ENCODE data around the gene SCGN.

SCGN gene

DNA sequence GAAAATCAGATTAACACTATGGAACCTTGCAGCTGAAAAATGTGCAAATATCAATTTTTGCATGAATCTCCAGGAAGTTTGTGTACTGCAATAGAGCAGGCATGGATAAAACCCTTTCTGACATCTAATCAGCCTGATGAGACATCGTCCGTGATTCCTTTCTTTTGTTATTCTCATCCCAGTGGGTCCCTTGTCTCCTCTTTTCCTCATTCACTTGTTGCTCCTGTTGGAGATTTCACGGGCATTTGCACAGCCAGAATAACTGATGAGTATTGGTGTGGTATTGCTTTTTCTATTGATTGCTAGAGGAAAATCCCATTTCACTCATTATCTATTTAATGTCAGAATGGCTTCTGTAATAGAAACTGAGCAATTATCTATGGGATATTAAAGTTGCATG is 39.9 kb downstream of the SCGN start:
- no peak for DNase-seq

DNA sequence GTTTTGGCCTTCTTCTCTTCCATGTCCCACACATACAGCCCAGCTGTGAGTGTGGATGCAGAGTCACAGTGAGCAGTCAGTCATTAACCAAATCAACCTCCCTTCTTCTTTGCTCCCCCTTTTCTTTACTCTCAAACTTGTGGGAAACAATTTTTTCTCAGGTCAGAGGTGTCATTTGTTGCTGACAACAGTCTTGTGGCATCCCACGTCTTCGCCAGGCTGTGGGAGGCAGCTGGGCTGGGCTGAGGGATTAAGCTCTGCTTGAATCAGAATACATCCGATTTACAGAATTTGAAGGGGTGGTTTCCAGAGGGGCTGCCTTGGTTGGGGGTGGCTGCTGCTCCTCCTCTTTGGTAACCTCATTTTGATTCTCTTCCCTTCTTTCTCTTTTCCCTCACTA is 40.5 kb downstream of the SCGN start:
- DNase-seq = no peak

DNA sequence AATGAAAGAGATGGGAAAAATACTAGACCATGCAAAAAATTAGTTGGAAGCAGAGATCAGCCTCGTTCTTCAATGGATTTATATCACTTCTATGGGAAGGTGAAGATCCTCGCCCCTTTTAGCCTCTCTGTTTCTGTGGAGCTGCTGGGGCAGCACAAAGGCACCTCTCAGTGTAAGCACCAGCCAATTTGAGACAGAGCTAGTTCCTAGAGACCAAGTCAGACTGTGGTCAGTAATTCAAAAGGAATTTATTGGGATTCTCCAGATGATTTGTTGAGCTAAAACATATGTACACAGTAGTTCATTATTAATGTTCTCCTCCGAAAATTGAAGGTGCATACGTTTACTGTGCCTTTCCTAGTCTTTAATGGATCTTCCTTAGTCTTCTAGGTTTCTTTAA is 42.4 kb downstream of the SCGN start:
- no peak for DNase-seq

DNA sequence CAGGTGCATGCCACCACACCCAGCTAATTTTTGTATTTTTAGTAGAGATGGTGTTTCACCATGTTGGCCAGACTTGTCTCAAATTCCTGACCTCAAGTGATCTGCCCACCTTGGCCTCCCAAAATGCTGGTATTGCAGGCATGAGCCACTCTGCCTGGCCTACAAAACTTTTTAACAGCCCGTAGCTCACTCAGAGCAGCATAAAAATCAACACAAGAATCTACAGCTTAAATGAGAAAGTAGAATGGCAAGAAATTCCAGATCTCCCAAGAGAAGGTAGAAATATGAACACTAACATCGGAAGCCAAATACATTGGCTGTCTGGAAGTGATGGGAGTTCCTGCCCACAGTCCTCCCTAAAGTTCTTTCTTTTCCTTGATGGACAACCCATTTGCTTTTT is 43.7 kb downstream of the SCGN start:
- DNase-seq = no peak

DNA sequence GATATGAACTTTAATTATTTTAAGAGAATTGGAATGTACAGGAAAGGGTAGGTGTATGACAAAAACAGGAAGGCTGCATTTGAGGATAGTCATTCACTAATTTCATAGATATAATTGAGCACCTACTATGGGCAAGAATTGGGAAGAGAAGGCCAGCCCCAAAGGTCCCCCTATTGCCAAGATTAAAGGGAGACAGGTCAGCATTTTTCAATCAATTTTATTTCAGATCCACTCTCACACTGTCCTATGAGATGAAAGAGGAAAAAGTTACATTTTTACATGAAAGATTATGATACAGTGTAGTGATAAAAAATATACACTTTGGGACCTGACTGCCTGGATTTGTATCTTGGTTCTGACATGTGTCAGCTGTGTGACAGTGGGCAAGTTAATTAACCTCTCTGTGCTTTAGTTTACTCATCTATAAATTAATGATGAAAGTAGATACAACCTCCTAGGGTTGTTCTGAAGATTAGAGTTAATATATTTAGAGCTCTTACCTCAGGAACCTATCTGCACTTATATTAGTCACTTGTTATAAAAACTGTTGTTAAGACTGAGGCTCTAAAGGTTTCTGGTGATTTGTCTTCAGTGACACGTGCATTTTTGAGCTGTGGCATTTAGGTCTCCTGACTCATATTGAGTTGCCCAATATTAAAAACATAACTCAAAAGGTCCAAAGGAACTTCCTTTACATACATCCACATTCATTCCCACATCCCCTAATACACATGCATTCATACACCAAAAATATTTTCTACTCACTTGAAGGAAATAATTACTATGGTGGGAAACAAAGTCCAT is 45.7 kb downstream of the SCGN start:
- no peak for DNase-seq

DNA sequence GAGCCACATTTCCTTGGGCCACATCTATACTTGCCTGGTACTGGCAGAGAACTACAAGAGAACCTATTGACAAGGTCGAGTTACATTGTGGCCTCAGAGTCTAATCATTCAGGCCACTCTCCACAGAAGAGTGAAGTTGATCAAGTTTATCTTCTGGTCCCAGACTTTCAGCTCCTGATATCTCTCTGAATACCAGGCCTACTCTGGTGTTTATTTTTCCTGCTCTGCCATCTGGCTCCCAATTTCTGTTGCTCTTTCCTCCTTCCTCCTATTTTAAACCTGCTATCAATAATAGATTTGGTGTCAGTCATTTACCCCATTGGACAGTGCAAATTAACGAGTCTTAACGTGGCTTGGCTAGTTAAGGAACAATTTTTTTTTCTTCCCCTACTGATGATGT is 46.6 kb downstream of the SCGN start:
- DNase-seq = no peak

DNA sequence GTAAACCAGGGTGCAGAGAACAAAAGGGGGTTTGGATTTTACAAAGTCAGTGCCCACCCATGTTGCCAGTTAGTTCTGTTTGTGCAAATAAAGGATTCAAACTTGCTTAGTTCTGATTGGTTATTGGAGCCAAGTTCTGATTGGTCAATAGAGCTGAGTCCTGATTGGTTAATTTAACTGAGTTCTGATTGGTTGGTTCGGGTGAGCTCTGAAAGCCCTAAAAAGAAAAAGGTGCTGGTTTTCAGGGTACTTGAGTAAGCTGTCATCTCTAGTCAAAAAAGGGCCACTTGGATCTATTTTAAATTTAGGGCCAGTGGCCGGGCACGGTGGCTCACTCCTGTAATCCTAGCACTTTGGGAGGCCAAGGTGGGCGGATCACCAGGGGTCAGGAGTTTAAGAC is 47.6 kb downstream of the SCGN start:
- no peak for DNase-seq

DNA sequence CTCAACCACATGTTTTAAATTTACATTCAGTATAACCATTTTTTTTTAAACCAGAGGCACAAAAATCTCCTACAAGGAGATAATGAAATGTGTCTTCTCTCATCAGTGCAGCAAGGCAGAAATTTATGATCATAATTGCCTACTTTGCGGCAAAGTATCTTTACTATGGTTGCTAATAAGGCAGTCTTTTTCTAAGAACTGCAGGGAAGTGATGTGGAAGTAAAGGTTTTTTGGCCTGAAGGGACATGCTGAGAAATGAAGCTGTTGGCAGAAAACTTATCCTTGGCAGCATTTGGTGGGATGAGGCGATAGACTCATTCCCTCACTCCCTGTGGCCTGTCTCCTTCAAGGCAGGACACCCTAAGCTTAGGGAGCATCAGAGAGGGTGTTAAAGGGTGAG is 48.7 kb downstream of the SCGN start:
- DNase-seq = no peak

DNA sequence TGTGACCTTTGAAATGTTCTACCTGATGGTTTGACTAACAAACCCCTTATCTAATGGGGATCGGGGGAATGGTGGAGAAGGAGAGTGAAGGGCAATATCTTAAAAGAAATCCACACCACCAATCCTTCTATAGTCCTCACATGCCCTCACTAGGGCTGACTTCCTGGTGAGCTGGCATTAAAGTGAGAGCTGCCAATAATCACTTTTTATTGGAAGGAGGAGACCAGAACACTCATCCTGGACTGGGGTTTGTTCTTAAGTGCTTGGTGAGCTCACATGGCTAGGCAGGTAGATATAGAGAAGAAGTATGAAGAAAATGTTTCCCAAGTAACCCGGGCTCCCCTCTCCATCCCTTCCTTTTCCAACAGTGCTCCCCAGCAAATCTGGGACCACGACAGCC is 49.8 kb downstream of the SCGN start:
- no peak for DNase-seq

DNA sequence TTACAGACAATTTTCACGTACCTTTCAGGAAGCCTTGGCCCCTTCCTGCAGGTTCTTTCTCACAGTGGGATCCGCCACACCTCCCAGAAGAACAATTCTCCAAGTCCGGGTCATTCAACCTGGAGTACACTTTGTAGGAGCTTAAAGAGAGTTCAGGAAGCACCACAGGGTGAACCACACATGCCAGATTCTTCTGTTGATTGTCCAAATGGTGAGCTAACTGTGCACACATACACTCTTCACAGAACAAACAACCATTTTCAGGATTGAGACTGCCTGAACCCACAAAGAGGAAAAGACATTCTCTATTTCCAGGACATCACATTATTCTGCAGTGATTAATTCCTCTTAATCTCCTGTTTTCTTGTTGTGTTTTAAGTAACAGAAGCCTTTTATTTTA is 51.0 kb downstream of the SCGN start:
- no peak for DNase-seq

DNA sequence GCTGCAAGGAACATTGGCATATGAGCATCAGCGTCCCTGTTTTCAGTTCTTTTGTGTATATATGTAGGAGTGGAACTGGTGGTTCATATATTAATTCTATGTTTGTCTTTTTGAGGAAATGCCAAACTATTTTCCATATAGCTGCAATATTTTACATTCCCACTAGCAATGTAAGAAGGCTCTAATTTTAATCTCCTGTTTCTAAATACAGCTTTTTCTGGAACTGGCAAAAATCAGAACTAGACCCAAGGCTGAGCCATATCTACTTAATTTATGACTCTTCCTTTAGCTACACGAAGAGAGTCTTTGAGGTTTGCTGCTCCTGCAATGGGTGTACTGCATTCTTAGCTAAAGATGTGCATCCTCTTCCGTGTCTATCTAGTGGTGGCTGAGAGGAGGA is 52.0 kb downstream of the SCGN start:
- DNase-seq = no peak

DNA sequence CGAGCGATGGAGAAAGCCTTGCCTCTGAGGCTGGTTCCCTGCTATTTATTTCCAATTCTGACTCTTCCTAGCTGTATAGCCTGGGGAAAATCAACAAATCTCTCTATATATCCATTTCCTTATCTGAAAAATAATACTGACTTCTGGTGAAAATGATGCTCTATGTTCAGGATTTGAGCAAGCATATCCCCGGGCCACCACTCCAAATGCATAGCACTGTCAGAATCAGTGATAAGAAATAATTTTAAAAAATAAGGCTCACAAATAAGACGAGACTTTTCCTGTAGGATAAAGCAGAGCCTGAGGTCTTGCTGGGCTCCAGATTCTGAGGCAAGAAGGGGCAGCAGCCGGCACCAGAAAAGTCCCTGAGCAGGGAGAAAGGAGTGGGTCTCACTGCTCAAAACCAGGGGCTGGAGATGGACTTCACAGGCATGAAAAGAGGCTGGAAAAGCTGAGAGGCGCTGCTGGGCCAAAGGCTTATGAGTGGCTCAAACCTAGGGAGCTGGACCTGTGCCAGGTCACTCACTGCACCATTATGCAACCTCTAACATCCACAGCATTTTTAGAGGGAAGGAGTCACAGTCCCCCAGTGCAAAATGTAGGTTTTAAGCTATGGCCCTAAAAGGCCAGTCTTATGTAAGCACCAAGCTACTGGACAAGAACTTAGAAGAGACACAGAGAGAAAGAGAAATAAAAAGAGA is 54.4 kb downstream of the SCGN start:
- no peak for DNase-seq

DNA sequence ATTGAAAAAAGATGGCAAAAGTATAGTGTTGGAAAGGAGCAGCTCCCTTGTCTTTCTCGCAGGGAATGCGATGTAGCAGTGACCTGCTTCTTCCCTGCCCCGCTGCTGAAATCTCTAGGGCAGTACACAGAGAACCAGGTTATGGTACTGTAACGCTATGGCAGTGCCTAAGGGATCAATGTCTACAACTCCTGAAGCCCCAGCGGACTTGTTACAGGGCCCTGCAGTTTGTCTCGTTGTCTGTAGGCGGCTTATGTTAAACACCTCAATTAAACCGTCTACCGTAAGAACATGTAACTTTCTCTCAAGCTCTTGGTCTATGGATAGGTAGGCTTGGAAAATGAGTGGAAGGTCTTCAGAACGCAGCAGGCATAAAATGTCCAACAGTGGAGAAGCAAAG is 57.7 kb downstream of the SCGN start:
- no peak for DNase-seq

DNA sequence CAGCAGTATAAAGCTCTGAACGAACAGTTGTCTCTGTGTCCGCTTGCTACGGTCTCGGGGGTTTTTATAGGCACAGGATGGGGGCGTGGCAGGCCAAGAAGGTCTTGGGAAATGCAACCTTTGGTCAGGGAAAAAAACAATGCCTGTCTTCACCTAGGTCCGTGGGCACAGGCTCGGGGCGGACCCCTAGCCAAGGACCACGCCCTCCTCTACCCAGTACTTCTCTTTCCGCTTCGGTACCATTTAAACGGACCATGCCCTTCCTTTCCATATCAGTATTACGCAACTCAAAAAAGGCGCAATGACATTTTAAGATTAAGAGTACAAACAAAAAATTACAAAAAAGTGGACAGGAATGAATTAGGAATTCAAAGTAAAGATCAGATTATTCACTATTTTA is 58.3 kb downstream of the SCGN start:
- DNase-seq = no peak

DNA sequence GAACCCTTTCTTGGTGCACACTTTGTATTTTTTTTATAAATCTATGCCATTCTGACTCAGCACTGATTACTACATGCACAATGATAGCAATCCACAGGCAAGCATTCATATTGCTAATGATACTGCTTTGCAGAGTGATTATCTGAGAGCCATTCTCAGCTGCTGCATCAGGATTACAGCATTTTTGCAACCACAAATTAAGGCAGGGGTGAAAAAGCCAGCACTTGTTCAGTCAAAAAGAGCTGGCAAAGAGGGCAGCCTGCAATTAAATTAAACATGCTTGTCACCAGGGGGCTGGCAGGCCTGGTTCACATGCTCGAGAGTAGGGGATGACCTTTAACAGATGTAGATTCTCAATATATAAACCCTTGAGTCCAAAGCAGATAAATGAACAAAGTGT is 61.8 kb downstream of the SCGN start:
- DNase-seq = no peak

DNA sequence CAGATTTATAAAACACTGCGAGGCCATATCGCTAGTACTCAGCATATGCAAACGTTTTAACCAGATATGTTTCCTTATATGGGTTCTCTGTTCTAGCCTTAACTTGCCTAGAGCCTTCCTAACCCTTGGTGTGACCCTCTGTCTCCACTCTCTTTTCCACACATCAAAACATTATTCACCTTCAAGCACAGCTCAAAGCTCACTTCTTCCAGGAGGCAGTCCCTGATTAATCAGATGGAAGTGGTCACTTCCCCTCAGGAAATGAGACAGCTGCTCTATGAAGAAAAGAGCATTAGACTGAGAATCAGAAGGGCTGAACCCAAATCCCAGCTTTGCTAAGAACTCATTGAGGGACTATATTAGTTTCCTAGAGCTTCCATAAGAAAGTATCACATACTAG is 62.8 kb downstream of the SCGN start:
- DNase-seq = no peak

DNA sequence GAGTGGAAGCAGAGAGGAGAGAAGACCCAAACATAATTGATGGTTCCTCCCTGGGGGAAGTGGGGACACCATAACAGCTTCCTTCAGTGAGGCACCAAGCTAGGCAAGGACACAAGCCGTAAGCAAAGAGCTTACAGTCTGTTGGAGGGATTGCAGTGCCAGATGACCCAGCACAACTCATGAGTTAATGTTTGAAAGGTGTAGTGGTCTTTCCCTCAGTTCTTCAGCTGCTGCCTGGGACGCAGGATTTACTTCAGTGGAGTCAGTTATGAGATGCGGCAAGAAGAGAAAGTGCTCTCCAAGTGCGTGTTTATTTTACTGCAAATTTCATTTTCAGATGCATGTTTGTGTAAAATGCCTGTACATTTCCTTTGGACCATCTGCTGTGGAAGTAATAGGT is 63.8 kb downstream of the SCGN start:
- DNase-seq = no peak

DNA sequence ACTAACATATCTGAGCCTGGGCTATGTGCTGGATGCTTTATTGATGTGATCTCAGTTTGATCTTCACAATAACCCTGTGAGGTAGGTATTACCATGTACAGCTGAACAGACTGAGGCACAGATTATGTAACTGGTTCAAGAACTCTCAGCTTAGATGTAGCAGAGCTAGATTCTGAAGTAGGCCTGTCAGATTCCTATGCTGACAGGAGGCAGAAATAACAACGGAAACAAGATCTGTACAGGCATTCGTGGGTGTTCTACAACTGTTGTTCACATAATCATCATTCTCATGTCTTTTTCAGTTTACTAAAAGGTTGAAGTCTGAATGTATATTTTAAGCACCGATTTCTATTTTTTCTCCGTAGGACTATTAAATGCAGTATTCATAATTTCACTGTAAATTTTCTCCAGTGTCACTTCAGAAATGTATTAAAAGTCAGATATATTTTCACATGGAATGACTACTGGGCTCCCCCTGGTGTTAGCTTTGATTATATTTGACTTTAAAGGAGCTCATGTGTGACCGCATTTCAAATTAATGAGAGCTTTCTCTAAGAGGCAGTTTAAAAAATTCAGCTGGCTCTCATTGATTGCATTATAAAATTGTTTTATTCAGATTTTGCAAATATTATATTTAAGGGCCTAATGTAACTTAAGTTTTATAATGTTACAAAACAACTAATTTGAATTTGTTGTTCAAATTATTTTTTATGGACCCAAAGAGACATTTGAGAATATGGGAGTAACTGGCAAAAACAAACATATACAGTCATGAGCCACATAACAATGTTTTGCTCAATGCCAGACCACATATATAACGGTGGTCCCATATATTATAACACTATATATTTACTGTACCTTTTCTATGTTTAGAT is 66.1 kb downstream of the SCGN start:
- DNase-seq = no peak

DNA sequence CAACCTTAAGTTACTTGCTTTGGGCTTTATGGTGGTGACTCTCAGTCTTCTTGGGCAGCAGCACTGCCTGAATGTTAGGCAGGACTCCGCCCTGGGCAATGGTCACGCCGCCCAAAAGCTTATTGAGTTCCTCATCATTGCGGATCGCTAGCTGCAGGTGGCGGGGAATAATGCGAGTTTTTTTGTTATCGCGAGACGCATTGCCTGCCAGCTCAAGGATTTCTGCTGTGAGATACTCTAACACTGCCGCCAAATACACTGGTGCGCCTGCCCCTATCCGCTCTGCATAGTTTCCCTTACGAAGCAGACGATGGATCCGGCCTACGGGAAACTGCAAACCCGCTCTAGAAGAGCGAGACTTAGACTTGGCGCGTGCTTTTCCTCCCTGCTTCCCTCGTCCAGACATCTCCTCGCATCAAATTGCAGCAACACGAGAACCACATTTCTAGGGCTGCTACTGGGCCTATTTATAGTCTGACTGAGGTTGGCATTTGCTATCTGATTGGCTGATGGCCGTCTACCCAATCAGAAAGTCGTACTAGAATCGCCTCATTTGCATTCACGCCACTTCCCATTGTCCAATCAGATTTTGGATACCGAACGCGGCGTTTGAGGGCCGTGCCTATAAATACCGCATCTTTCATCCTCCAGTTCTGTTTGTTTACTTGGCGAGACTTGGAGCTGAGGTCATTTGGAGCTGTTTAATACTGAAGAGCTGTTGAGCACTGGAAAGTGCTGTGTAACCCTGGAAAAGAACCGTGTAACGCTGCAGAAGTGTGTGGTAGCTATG is 74.3 kb downstream of the SCGN start:
- no peak for DNase-seq

DNA sequence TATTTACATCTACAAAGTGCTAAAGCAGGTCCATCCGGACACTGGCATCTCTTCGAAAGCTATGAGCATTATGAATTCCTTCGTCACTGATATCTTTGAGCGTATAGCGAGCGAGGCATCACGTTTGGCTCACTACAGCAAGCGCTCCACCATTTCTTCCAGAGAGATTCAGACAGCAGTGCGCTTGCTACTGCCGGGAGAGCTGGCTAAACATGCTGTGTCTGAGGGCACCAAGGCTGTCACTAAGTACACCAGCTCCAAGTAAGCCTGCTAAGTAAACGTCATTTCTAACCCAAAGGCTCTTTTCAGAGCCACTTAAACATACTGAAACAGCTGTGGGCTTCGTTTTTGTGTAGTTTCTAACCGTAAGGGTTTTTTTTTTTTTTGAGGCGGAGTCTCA is 75.0 kb downstream of the SCGN start:
- no peak for DNase-seq

DNA sequence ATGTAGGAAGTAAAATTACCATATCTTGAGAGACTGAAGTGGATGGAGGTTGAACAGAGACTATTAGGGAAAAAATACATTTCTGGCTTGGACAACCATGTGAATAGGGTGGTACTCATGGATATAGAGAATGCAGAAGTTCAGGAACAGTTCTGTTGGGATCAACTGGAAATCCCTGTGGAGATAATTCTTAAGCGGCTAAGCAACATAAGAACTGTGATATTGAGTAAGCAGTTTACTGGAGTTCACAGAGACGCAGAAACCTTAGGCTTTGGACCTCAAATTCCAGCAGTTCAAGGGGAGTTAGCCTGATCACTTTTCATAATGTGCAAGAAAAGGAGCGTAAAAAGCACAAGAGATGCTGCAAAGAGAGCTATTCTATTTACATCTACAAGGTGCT is 78.9 kb downstream of the SCGN start:
- DNase-seq = no peak

DNA sequence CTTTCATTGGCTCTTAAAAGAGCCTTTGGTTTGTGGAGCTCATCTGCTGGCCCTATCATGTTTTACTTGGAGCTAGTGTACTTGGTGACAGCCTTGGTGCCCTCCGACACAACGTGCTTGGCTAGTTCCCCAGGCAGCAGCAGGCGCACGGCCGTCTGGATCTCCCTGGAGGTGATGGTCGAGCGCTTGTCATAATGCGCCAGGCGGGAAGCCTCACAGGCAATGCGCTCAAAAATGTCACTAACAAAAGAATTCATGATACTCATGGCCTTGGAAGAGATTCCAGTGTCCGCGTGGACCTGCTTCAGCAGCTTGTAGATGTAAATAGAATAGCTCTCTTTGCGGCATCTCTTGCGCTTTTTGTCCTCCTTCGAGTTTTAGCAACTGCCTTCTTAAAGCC is 79.7 kb downstream of the SCGN start:
- no peak for DNase-seq

Measured in activated CD4-positive, alpha-beta T cell treated with anti-CD3 and anti-CD28 coated beads, Interleukin-2, amount 50 U/mL, for 1 hour (primary cell).